Gastrocnemius medialis (tissue), 4 donors: ENCODE data around the gene MTMR4.

Source experiments
- POLR2A ChIP-seq, 2 donors: fragments of 450-650 bp; IDR thresholded peaks; one replicate each; pipeline ENCODE4 v1.6.1; 2017; ENCODE audit warnings: antibody characterized with exemption in 2 of 2, mild to moderate bottlenecking in 2 of 2, moderate library complexity in 2 of 2
- TF ChIP-seq, protein P1 (sequence below), 5 experiments: fragments of 450-650 bp in 3 of 5; fragments of 200-600 bp in 2 of 5; sonication (generic) in 2 of 5; IDR thresholded peaks in 4 of 5; conservative IDR thresholded peaks in 1 of 5; 1 replicate in 4 of 5; 2 replicates in 1 of 5; pipeline ENCODE4 v1.5.1; 2016 to 2019; ENCODE audit warnings: antibody characterized with exemption in 5 of 5, mild to moderate bottlenecking in 3 of 5, moderate library complexity in 3 of 5

DNA sequence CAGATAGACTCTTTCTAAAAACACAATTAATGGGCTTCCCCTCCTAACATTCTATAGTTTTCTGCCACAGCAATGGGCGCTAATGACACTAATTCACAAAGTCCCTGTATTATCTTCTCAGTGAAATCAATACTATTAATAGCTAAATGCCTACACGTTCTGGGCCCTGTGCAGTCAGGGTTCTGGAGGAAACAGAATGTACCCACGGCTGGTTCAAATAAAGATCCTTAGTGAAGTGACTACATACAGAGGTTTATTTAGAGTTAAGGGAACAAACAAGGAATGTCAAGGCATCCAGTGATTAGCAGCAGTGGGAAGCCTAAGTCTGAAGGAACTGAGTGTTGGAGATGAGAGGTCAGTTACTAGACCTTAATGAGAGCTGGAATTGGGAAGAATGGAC is 43.5 kb upstream of the MTMR4 start:
- TF ChIP-seq, protein P1, sequence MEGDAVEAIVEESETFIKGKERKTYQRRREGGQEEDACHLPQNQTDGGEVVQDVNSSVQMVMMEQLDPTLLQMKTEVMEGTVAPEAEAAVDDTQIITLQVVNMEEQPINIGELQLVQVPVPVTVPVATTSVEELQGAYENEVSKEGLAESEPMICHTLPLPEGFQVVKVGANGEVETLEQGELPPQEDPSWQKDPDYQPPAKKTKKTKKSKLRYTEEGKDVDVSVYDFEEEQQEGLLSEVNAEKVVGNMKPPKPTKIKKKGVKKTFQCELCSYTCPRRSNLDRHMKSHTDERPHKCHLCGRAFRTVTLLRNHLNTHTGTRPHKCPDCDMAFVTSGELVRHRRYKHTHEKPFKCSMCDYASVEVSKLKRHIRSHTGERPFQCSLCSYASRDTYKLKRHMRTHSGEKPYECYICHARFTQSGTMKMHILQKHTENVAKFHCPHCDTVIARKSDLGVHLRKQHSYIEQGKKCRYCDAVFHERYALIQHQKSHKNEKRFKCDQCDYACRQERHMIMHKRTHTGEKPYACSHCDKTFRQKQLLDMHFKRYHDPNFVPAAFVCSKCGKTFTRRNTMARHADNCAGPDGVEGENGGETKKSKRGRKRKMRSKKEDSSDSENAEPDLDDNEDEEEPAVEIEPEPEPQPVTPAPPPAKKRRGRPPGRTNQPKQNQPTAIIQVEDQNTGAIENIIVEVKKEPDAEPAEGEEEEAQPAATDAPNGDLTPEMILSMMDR (IDR thresholded peaks at IDR 0.05 in 4 of 5, conservative IDR thresholded peaks at IDR 0.05 in 1 of 5) = no peak
- no peak for TF ChIP-seq POLR2A (IDR thresholded peaks at IDR 0.05)
